VCaP (cell line): ENCODE data around the gene SIGLEC7.
"Not testable (repeated sequence)": the region's sequence is repeated elsewhere in the genome, so short reads cannot be mapped to it uniquely, and the experiment has no call there.

ENCODE experiments used
- H3K27ac ChIP-seq: fragments of 450-650 bp; 2 replicates; pipeline ENCODE4 v1.5.1; 2017
- TF ChIP-seq, protein P1 (sequence below): fragments of 450-650 bp; conservative IDR thresholded peaks from 2 replicates; pipeline ENCODE4 v1.5.1; 2017; ENCODE audit warnings: mild to moderate bottlenecking, moderate library complexity

The SIGLEC7 gene

DNA sequence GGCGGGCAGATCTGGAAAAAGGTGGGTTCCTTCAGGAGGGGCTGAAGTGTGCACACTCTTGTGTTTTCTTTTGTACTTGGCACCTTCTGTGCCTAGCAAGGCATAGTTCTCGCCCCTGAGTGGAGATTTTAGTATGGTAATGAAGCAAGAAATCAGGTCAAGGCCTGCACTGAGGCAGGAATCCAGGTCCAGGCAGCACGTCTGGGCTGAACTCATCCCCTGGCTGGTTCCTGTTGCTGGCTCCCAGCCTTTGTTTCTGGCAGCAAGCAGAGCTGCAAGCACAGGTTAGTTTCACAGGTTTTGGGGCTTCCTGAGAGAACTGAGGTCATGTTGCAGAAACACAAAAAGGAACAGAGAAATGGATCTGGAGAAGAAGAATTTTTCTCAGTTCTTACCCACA, 21.2 kb downstream of the SIGLEC7 start:
- TF ChIP-seq, protein P1, sequence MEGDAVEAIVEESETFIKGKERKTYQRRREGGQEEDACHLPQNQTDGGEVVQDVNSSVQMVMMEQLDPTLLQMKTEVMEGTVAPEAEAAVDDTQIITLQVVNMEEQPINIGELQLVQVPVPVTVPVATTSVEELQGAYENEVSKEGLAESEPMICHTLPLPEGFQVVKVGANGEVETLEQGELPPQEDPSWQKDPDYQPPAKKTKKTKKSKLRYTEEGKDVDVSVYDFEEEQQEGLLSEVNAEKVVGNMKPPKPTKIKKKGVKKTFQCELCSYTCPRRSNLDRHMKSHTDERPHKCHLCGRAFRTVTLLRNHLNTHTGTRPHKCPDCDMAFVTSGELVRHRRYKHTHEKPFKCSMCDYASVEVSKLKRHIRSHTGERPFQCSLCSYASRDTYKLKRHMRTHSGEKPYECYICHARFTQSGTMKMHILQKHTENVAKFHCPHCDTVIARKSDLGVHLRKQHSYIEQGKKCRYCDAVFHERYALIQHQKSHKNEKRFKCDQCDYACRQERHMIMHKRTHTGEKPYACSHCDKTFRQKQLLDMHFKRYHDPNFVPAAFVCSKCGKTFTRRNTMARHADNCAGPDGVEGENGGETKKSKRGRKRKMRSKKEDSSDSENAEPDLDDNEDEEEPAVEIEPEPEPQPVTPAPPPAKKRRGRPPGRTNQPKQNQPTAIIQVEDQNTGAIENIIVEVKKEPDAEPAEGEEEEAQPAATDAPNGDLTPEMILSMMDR = no peak
- H3K27ac ChIP-seq = no peak overlapping the region

DNA sequence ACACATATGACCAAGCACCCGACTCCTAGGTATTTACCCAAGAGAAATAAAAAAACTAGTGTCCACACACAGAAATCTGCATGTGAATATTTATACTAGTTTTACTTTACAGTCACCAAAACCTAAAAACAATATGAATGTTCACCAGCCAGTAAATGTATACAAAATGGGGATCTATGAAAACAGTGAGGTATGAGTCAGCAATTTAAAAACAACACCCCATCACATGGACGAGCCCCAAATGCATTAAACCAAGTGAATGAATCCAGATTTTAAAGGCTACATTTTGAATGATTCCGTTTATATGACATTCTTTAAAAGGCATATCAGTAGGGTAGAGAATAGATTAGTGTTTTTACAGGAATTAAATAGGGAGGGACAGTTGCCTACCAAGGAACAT, 22.1 kb downstream of the SIGLEC7 start:
- TF ChIP-seq, protein P1 = no peak
- no peak overlapping the region for H3K27ac ChIP-seq

GRCh38 chr19:51166846-51167490, 24.9 kb downstream of the SIGLEC7 start:
- H3K27ac ChIP-seq = no peak overlapping the region
- TF ChIP-seq, protein P1 = no peak

- no peak overlapping the region for H3K27ac ChIP-seq
- TF ChIP-seq, protein P1 = no peak
Measured at GRCh38 chr19:51168564-51169282, 26.6 kb downstream of the SIGLEC7 start.

DNA sequence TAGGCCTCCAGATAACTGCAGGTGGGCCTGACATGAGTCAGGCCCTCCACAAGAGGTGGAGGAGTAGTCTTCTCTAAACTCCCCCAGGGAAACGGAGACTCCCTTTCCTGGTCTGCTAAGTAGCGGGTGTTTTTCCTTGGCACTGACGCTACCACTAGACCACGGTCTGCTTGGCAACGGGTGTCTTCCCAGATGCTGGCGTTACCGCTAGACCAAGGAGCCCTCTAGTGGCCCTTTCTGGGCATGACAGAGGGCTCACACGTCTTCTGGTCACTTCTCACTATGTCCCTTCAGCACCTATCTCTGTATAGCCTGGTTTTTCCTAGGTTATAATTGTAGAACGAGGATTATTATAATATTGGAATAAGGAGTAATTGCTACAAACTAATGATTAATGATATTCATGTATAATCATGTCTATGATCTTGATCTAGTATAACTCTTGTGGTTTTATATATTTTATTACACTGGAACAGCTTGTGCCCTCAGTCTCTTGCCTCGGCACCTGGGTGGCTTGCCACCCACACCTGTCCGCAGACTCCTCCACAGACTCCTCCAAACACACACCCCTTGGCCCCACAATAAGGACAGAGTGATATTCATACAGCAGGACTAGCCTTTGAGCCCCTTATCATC, 27.3 kb downstream of the SIGLEC7 start:
- TF ChIP-seq, protein P1 = peak; percentile 94
- H3K27ac ChIP-seq = not testable (repeated sequence)

DNA sequence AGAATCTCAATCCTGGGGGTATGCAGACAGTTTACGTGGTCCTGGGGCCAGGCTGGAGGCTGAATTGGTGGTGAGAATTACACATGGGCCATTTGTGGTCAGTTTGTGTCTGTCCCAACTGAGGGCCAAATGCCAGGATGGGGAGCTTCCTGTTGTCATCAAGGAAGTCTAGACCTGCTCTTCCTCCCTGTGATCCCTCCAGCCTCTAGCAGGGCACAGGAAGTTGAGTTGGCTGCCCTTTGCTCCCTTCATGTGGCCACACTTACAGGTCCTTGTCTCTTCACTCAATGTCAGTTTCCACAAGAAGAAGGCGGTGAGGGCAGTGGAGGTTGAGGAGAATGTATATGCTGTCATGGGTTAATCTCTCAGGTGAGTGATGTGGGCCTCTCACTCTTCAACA, 30.1 kb downstream of the SIGLEC7 start:
- TF ChIP-seq, protein P1 = no peak
- H3K27ac ChIP-seq = no peak overlapping the region

DNA sequence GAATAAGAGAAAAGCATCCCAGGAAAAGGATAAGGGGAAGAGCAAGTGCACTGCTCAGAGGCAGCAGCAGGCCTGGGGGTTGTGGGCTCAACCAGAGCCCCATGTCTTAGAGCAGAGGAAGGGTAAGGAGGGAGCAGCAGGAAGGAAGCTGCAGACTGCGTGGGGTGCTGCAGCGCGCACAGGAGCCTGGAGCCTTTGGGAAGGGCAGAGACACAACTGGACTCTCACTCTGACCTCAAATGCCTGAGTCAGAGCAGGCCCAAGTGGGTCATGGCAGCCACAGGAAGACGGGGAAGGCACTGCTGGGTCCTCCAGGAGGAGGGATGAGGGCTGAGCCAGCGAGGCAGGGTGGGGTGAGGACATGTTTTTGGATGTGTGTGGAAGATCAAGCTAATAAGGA, 31.6 kb downstream of the SIGLEC7 start:
- TF ChIP-seq, protein P1 = no peak
- no peak overlapping the region for H3K27ac ChIP-seq
